GM12865 (cell line): ENCODE results near the gene ATG5.
"Not testable (repeated sequence)": the region's sequence is repeated elsewhere in the genome, so short reads cannot be mapped to it uniquely, and the experiment has no call there.

ENCODE experiments used
- DNase-seq: peaks from one replicate; pipeline ENCODE4 v3.0.0; 2010; ENCODE audit warnings: low read depth
- H3K4me3 ChIP-seq: 2 replicates; pipeline ENCODE4 v1.5.1; 2011; ENCODE audit warnings: mild to moderate bottlenecking, low read depth, low read length, control low read depth
- CTCF ChIP-seq: IDR thresholded peaks from 2 replicates; pipeline ENCODE4 v1.5.1; 2011; ENCODE audit warnings: low read length, control low read depth, low read depth, inconsistent platforms; ENCODE audit not compliant: insufficient read depth; ENCODE audit errors: missing control alignments

The ATG5 gene

GRCh38 chr6:106281088-106281487 is 44.5 kb downstream of the ATG5 start:
- no peak for TF ChIP-seq CTCF
- DNase-seq = no peak
- no peak overlapping the region for H3K4me3 ChIP-seq

DNA sequence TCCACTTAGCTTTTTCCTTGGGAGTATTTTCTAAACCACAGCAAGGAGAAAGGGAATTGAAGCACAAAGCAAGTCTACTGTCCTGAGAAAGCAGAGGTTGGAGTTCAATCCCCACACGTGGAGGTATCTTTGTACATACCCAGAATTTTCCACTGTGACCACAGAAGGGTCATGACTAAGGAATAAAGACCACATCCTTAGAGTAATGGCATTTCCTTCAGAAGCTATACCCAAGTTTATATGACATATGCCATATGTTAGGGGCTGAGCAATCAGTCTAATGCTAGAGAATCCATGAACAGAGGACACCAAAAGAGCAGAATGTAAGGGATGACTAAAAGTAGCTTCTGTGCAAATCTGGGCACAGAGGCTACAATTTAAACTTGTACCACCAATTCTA is 46.4 kb downstream of the ATG5 start:
- no peak for DNase-seq
- TF ChIP-seq CTCF = no peak
- no peak overlapping the region for H3K4me3 ChIP-seq

DNA sequence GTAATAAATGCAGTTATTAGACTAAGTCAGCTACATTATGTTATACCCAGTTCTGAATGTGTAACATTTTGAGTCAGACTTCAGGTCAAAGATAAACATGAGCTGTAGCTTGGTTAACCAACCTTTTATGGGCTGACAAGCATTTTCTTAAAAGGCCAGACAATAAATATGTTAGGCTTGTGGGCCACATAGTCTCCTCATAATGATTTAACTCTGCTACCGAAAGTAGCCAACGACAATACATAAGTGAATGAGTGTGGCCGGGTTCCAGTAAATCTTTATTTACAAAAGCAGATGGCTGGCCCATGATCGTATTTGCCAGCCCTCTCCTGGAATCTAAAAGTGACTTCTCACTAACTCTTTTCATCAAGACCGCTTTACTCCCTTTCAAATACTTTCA is 49.9 kb downstream of the ATG5 start:
- no peak overlapping the region for H3K4me3 ChIP-seq
- no peak for TF ChIP-seq CTCF
- peak; percentile 14 for DNase-seq

DNA sequence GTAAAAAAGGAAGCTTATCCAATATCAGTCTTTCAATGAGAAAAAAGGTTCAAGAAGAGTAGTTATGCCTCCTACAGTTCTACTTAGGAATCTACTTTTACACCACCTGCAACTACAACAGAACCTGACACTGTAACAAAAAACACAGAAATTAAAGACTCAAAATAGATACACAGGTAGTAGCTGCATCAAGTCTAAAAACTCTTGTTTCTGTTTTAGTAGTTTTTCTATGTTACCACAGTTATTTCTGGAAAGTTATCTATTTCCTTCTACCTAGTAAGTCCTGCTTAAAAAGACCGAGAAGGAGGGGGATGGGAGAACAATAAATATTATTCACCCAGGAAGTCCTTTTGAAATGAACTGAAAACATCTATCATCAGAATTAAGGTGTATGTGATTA is 52.5 kb downstream of the ATG5 start:
- peak; percentile 60 for DNase-seq
- H3K4me3 ChIP-seq = no peak overlapping the region
- no peak for TF ChIP-seq CTCF

GRCh38 chr6:106272287-106272686 is 53.3 kb downstream of the ATG5 start:
- no peak overlapping the region for H3K4me3 ChIP-seq
- peak; percentile 37 for DNase-seq
- no peak for TF ChIP-seq CTCF

- no peak overlapping the region for H3K4me3 ChIP-seq
- TF ChIP-seq CTCF = no peak
- DNase-seq = no peak
These were observed 55.1 kb downstream of the ATG5 start for GRCh38 chr6:106270414-106270813.

DNA sequence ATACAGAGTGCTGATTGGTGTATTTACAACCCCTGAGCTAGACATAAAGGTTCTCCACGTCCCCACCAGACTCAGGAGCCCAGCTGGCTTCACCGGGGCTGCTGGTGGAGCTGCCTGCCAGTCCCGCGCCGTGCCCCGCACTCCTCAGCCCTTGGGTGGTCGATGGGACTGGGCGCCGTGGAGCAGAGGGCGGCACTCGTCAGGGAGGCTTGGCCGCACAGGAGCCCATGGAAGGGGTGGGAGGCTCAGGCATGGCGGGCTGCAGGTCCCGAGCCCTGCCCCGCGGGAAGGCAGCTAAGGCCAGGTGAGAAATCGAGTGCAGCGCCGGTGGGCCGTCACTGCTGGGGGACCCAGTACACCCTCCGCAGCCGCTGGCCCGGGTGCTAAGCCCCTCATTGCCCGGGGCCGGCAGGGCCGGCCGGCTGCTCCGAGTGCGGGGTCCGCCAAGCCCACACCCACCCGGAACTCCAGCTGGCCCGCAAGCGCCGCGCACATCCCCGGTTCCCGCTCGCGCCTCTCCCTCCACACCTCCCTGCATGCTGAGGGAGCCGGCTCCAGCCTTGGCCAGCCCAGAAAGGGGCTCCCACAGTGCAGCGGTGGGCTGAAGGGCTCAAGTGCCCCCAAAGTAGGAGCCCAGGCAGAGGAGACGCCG is 56.2 kb downstream of the ATG5 start:
- DNase-seq, H3K4me3 ChIP-seq: not testable (repeated sequence)

DNA sequence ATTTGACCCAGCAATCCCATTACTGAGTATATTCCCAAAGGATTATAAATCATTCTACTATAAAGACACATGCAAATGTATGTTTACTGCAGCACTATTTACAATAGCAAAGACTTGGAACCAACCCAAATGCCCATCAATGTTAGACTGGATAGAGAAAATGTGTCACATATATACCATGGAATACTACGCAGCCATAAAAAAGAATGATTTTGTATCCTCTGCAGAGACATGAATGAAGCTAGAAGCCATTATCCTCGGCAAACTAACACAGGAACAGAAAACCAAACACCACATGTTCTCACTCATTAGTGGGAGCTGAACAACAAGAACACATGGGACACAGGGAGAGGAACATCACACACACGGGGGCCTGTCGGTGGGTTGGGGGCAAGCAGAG is 57.1 kb downstream of the ATG5 start:
- not testable (repeated sequence) for H3K4me3 ChIP-seq, DNase-seq

DNA sequence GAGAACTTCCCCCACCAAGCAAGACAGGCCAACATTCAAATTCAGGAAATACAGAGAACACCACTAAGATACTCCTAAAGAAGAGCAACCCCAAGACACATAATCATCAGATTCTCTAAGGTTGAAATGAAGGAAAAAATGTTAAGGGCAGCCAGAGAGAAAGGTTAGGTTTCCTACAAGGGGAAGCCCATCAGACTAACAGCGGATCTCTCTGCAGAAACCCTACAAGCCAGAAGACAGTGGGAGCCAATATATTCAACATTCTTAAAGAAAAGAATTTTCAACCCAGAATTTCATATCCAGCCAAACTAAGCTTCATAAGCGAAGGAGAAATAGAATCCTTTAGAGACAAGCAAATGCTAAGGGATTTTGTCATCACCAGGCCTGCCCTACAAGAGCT is 61.1 kb downstream of the ATG5 start:
- DNase-seq = not testable (repeated sequence)

GRCh38 chr6:106259748-106260147 is 65.8 kb downstream of the ATG5 start:
- not testable (repeated sequence) for DNase-seq

More for the DNA sequence above, 61.1 kb downstream of the ATG5 start:
- not testable (repeated sequence) for H3K4me3 ChIP-seq

More at GRCh38 chr6:106259748-106260147, 65.8 kb downstream of the ATG5 start:
- not testable (repeated sequence) for H3K4me3 ChIP-seq
